ENCODE measurements around the gene ILDR2.
A peak's percentile ranks its signal among the peaks of the same experiment; 100 is the strongest.

ILDR2 gene

DNA sequence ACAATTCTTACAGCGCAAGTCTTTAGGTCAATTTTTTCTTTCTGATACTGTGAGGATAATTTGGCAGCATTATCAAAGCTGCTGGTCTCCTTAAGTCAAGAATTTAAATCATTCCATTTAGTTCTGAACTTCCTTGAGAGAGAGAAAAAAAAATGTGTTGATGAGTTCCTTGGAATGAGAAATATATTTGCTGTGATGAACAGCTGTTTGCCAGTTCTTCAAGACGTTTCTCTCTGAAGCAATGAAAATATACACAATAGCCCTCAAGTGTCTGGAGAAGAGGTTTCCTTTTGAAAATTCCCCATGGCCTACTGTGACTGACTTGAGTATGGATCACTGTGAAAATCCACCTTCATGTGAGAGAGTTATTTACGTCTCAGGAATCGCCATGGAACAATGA is 68.3 kb downstream of the ILDR2 start:
- H2BK12ac ChIP-seq (ENCODE audit: low read length in 2 of 2): no peak overlapping the region
- no peak overlapping the region for H4K8ac ChIP-seq (ENCODE audit: low read length)
- peak overlapping the region; percentile 96 for H2AK5ac ChIP-seq (ENCODE audit: low read length, severe bottlenecking)
- no peak for DNase-seq
- no peak overlapping the region for H2BK120ac ChIP-seq (ENCODE audit: low read depth, low read length)
- no peak overlapping the region for H2AFZ ChIP-seq (ENCODE audit: low read depth, low read length)
- no peak overlapping the region for H2BK15ac ChIP-seq (ENCODE audit: low read depth, poor library complexity, severe bottlenecking)
- peak overlapping the region in 1 of 2 experiments; percentile 92 for H3K14ac ChIP-seq (ENCODE audit: low read length in 2 of 2)
- H3K79me1 ChIP-seq (replicated peaks; ENCODE audit: low read length, poor library complexity, severe bottlenecking): no peaks in the 10 kb centered on the region
- H3K9me3 ChIP-seq (ENCODE audit: control insufficient read depth, low read length): peaks cover 6% of the 10 kb centered on the region
- H3K9ac ChIP-seq (ENCODE audit: low read length): no peak overlapping the region
- peak overlapping the region in 1 of 2 experiments; percentile 74 for H3K18ac ChIP-seq (ENCODE audit: low read depth in 1 of 2, low read length in 2 of 2)
- no peak overlapping the region for H4K91ac ChIP-seq (ENCODE audit: low read length)
- H3K36me3 ChIP-seq (ENCODE audit: control insufficient read depth in 1 of 2, insufficient read depth in 2 of 2, low read depth in 1 of 2, low read length in 2 of 2): no peaks in the 10 kb centered on the region
- 96% methylated on average over 2 of the region's 4 CpGs for WGBS
- no peak overlapping the region for H3K23ac ChIP-seq (ENCODE audit: low read length in 2 of 2)
- peaks cover 4% of the 10 kb centered on the region for H3K4me1 ChIP-seq (ENCODE audit: control insufficient read depth, insufficient read depth, low read depth, low read length)
- H3K27me3 ChIP-seq (ENCODE audit: control insufficient read depth in 1 of 2, insufficient read depth in 1 of 2, low read length in 2 of 2): no peaks in the 10 kb centered on the region
- H2BK5ac ChIP-seq (ENCODE audit: low read depth, low read length, poor library complexity, severe bottlenecking): no peak overlapping the region
- no peak overlapping the region for H3K27ac ChIP-seq (ENCODE audit: low read length, poor library complexity, severe bottlenecking)
- H3K4me3 ChIP-seq (ENCODE audit: insufficient read depth in 1 of 2, low read depth in 1 of 2, low read length in 2 of 2): no peak overlapping the region
- no peak overlapping the region for H3K4me2 ChIP-seq (ENCODE audit: low read length, poor library complexity, severe bottlenecking)
- no peak overlapping the region for H3K4ac ChIP-seq (ENCODE audit: low read depth in 1 of 2, low read length in 2 of 2)

DNA sequence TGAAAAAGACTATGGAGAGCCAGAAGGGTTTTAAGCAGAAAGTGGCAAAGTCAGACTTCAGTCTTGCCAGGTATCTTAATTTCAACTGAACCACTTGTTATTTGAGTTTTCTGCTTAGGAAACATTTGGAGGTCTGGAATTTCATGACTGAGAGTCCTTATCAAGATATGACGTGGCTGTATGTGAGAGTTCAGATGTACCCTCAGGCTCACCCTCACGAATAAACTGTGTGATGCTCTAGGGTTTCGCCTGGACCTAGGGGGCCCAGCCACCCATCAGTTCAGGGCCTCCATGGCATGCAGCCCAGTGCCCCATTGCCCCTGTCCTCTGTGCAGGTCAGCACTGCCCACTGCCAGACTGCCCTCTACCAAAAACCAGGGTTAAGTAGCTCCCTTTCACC is 68.7 kb downstream of the ILDR2 start:
- Histone ChIP-seq H4K91ac (ENCODE audit: low read length) (no peak overlapping the region), H3K36me3 (ENCODE audit: control insufficient read depth in 1 of 2, insufficient read depth in 2 of 2, low read depth in 1 of 2, low read length in 2 of 2) (no peaks in the 10 kb centered on the region), H3K27me3 (ENCODE audit: control insufficient read depth in 1 of 2, insufficient read depth in 1 of 2, low read length in 2 of 2) (no peaks in the 10 kb centered on the region), H2AK5ac (ENCODE audit: low read length, severe bottlenecking) (peak overlapping the region; percentile 96), H3K9me3 (ENCODE audit: control insufficient read depth, low read length) (peaks cover 4% of the 10 kb centered on the region), H3K23ac (ENCODE audit: low read length in 2 of 2) (no peak overlapping the region), H4K8ac (ENCODE audit: low read length) (no peak overlapping the region), H3K27ac (ENCODE audit: low read length, poor library complexity, severe bottlenecking) (peak overlapping the region; percentile 41), H3K4ac (ENCODE audit: low read depth in 1 of 2, low read length in 2 of 2) (no peak overlapping the region), H3K9ac (ENCODE audit: low read length) (no peak overlapping the region), H2BK12ac (ENCODE audit: low read length in 2 of 2) (peak overlapping the region in 1 of 2 experiments; percentile 68), H3K14ac (ENCODE audit: low read length in 2 of 2) (peak overlapping the region in 1 of 2 experiments; percentile 92), H2AFZ (ENCODE audit: low read depth, low read length) (no peak overlapping the region), H2BK15ac (ENCODE audit: low read depth, poor library complexity, severe bottlenecking) (no peak overlapping the region), H3K18ac (ENCODE audit: low read depth in 1 of 2, low read length in 2 of 2) (peak overlapping the region in 1 of 2 experiments; percentile 74), H2BK120ac (ENCODE audit: low read depth, low read length) (no peak overlapping the region), H3K4me3 (ENCODE audit: insufficient read depth in 1 of 2, low read depth in 1 of 2, low read length in 2 of 2) (no peak overlapping the region), H2BK5ac (ENCODE audit: low read depth, low read length, poor library complexity, severe bottlenecking) (no peak overlapping the region), H3K4me1 (ENCODE audit: control insufficient read depth, insufficient read depth, low read depth, low read length) (peaks cover 5% of the 10 kb centered on the region), H3K4me2 (ENCODE audit: low read length, poor library complexity, severe bottlenecking) (no peak overlapping the region), H3K79me1 (replicated peaks; ENCODE audit: low read length, poor library complexity, severe bottlenecking) (no peaks in the 10 kb centered on the region)
- 82% methylated on average over 3 of the region's 3 CpGs for WGBS
- no peak for DNase-seq

DNA sequence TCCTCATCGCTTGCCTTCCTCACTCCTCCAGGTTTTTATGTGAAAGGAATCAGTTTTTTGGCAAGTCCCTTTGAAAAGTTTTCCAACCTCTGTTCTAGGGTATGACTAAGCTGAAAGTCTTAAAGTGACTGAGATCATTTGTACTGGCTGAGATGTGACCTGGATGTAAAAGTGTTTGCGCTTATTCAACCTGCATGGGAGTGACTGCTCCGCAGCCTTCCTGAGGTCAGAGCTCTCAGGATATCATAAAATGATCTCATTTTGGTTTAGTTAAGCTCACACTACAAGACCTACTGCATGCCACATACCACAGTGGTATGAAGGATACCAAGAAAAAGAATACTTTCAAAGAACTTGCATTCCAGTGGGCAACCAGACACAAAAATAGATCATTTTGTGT is 69.4 kb downstream of the ILDR2 start:
- Histone ChIP-seq H2AK5ac (ENCODE audit: low read length, severe bottlenecking) (peak overlapping the region; percentile 51), H3K79me1 (replicated peaks; ENCODE audit: low read length, poor library complexity, severe bottlenecking) (no peaks in the 10 kb centered on the region), H3K4me1 (ENCODE audit: control insufficient read depth, insufficient read depth, low read depth, low read length) (peaks cover 6% of the 10 kb centered on the region), H4K8ac (ENCODE audit: low read length) (no peak overlapping the region), H3K27me3 (ENCODE audit: control insufficient read depth in 1 of 2, insufficient read depth in 1 of 2, low read length in 2 of 2) (no peaks in the 10 kb centered on the region), H2BK12ac (ENCODE audit: low read length in 2 of 2) (no peak overlapping the region), H3K27ac (ENCODE audit: low read length, poor library complexity, severe bottlenecking) (peak overlapping the region; percentile 89), H3K9ac (ENCODE audit: low read length) (no peak overlapping the region), H2BK5ac (ENCODE audit: low read depth, low read length, poor library complexity, severe bottlenecking) (no peak overlapping the region), H4K91ac (ENCODE audit: low read length) (no peak overlapping the region), H3K4me2 (ENCODE audit: low read length, poor library complexity, severe bottlenecking) (no peak overlapping the region), H3K4me3 (ENCODE audit: insufficient read depth in 1 of 2, low read depth in 1 of 2, low read length in 2 of 2) (no peak overlapping the region), H3K23ac (ENCODE audit: low read length in 2 of 2) (no peak overlapping the region), H3K9me3 (ENCODE audit: control insufficient read depth, low read length) (no peaks in the 10 kb centered on the region), H2AFZ (ENCODE audit: low read depth, low read length) (no peak overlapping the region), H3K18ac (ENCODE audit: low read depth in 1 of 2, low read length in 2 of 2) (no peak overlapping the region), H3K36me3 (ENCODE audit: control insufficient read depth in 1 of 2, insufficient read depth in 2 of 2, low read depth in 1 of 2, low read length in 2 of 2) (no peaks in the 10 kb centered on the region), H2BK15ac (ENCODE audit: low read depth, poor library complexity, severe bottlenecking) (no peak overlapping the region), H3K4ac (ENCODE audit: low read depth in 1 of 2, low read length in 2 of 2) (no peak overlapping the region), H2BK120ac (ENCODE audit: low read depth, low read length) (no peak overlapping the region), H3K14ac (ENCODE audit: low read length in 2 of 2) (no peak overlapping the region)
- WGBS: 8% methylated on average over 2 of the region's 3 CpGs
- DNase-seq: peak; percentile 79

DNA sequence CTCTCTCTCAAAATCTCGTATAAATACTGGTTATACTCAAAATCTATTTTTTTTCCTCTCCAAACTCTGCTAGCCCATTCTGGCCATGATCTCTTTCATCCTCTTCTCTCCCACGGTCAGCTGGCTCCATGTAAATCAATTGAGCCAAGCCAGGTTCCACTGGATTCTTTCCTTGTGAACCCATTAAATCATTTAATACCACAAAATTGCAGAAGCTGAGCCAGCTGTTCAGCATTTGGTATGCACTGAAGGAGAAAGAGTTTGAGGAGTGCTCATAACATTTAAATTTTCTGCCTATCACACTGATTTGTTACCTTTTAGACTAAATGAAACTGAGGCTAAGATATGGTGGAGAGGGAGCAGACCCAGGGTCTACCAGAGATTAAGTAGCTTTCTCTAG is 70.2 kb downstream of the ILDR2 start:
- Histone ChIP-seq H3K36me3 (ENCODE audit: control insufficient read depth in 1 of 2, insufficient read depth in 2 of 2, low read depth in 1 of 2, low read length in 2 of 2) (no peaks in the 10 kb centered on the region), H3K9ac (ENCODE audit: low read length) (no peak overlapping the region), H2BK12ac (ENCODE audit: low read length in 2 of 2) (no peak overlapping the region), H3K4me3 (ENCODE audit: insufficient read depth in 1 of 2, low read depth in 1 of 2, low read length in 2 of 2) (no peak overlapping the region), H2AFZ (ENCODE audit: low read depth, low read length) (no peak overlapping the region), H3K27ac (ENCODE audit: low read length, poor library complexity, severe bottlenecking) (peak overlapping the region; percentile 89), H2AK5ac (ENCODE audit: low read length, severe bottlenecking) (peak overlapping the region; percentile 51), H3K23ac (ENCODE audit: low read length in 2 of 2) (no peak overlapping the region), H3K9me3 (ENCODE audit: control insufficient read depth, low read length) (no peaks in the 10 kb centered on the region), H3K4ac (ENCODE audit: low read depth in 1 of 2, low read length in 2 of 2) (no peak overlapping the region), H3K14ac (ENCODE audit: low read length in 2 of 2) (no peak overlapping the region), H4K91ac (ENCODE audit: low read length) (no peak overlapping the region), H2BK5ac (ENCODE audit: low read depth, low read length, poor library complexity, severe bottlenecking) (no peak overlapping the region), H3K4me2 (ENCODE audit: low read length, poor library complexity, severe bottlenecking) (no peak overlapping the region), H3K18ac (ENCODE audit: low read depth in 1 of 2, low read length in 2 of 2) (no peak overlapping the region), H3K4me1 (ENCODE audit: control insufficient read depth, insufficient read depth, low read depth, low read length) (peaks cover 6% of the 10 kb centered on the region), H2BK15ac (ENCODE audit: low read depth, poor library complexity, severe bottlenecking) (no peak overlapping the region), H3K27me3 (ENCODE audit: control insufficient read depth in 1 of 2, insufficient read depth in 1 of 2, low read length in 2 of 2) (no peaks in the 10 kb centered on the region), H2BK120ac (ENCODE audit: low read depth, low read length) (no peak overlapping the region), H3K79me1 (replicated peaks; ENCODE audit: low read length, poor library complexity, severe bottlenecking) (no peaks in the 10 kb centered on the region), H4K8ac (ENCODE audit: low read length) (no peak overlapping the region)
- DNase-seq: no peak
- 76% methylated on average over 2 of the region's 2 CpGs for WGBS

Measured in mesenchymal stem cell (in vitro differentiated cells and primary cell).